ENCODE data around the gene TBXAS1. TPM values are rescaled to one million over a fixed set of nuclear protein-coding genes. Genes with fewer than 3 reads are reported as not detected.

Gene TBXAS1
- total RNA-seq, 1 experiment from 2014 or later: 2.2 TPM

GRCh38 chr7:140054751-140055150 lies 225.7 kb downstream of the TBXAS1 start:
- Histone ChIP-seq H3K9me2 (ENCODE audit: insufficient read depth) (no peaks in the 10 kb centered on the region), H3F3A (ENCODE audit: insufficient read depth, low read depth) (peaks cover 5% of the 10 kb centered on the region; the same call in 1 of the 2 replicates), H3K36me3 (ENCODE audit: low read depth) (no peaks in the 10 kb centered on the region), H3K4me1 (replicated peaks; ENCODE audit: insufficient read depth) (peaks cover 15% of the 10 kb centered on the region), H3K4me2 (no peak overlapping the region), H3K9me3 (ENCODE audit: insufficient read depth, low read depth) (no peaks in the 10 kb centered on the region), H3K4me3 (no peak overlapping the region), H3K27me3 (ENCODE audit: insufficient read depth, low read depth) (no peaks in the 10 kb centered on the region), H4K20me1 (ENCODE audit: insufficient read depth) (no peaks in the 10 kb centered on the region), H3K27ac (no peak overlapping the region), H2AFZ (no peak overlapping the region), H3K79me2 (ENCODE audit: low read depth) (0 out of 2 replicates have a peak, but pooled peaks cover 4% of the 10 kb centered on the region)
- no TSS peak for BruUV-seq (replicated peaks)
- DNase-seq: no peak
- ChIA-PET POLR2A (ENCODE audit: unreplicated experiment) (no interaction called here), CTCF (no interaction called here)
- intact Hi-C loops (cut with micrococcal nuclease; ENCODE audit: unreplicated experiment): no loop called here
- TF ChIP-seq EZH2 (IDR thresholded peaks at IDR 0.05; ENCODE audit: low read depth) (no peak), CTCF (conservative IDR thresholded peaks at IDR 0.05) (no peak)

- H3K79me2 ChIP-seq (ENCODE audit: low read depth): peaks cover 7% of the 10 kb centered on the region; the same call in 1 of the 2 replicates
- H4K20me1 ChIP-seq (ENCODE audit: insufficient read depth): no peaks in the 10 kb centered on the region
- CTCF ChIA-PET: no interaction called here
- intact Hi-C loops (cut with micrococcal nuclease; ENCODE audit: unreplicated experiment): no loop called here
- H2AFZ ChIP-seq: no peak overlapping the region
- POLR2A ChIA-PET (ENCODE audit: unreplicated experiment): no interaction called here
- BruUV-seq (replicated peaks): no TSS peak
- H3F3A ChIP-seq (ENCODE audit: insufficient read depth, low read depth): peaks cover 8% of the 10 kb centered on the region; the same call in 1 of the 2 replicates
- no peaks in the 10 kb centered on the region for H3K9me2 ChIP-seq (ENCODE audit: insufficient read depth)
- no peak for DNase-seq
- H3K27me3 ChIP-seq (ENCODE audit: insufficient read depth, low read depth): no peaks in the 10 kb centered on the region
- H3K4me1 ChIP-seq (replicated peaks; ENCODE audit: insufficient read depth): peaks cover 23% of the 10 kb centered on the region
- no peaks in the 10 kb centered on the region for H3K9me3 ChIP-seq (ENCODE audit: insufficient read depth, low read depth)
- TF ChIP-seq CTCF (conservative IDR thresholded peaks at IDR 0.05) (no peak), EZH2 (IDR thresholded peaks at IDR 0.05; ENCODE audit: low read depth) (no peak)
- no peak overlapping the region for H3K4me2 ChIP-seq
- no peak overlapping the region for H3K27ac ChIP-seq
- no peaks in the 10 kb centered on the region for H3K36me3 ChIP-seq (ENCODE audit: low read depth)
- no peak overlapping the region for H3K4me3 ChIP-seq
Measured at GRCh38 chr7:140055833-140056232, 226.8 kb downstream of the TBXAS1 start.

- DNase-seq: no peak
- BruUV-seq (replicated peaks): no TSS peak
- no peaks in the 10 kb centered on the region for H3K9me3 ChIP-seq (ENCODE audit: insufficient read depth, low read depth)
- H2AFZ ChIP-seq: no peak overlapping the region
- no peak for TF ChIP-seq EZH2 (IDR thresholded peaks at IDR 0.05; ENCODE audit: low read depth)
- TF ChIP-seq CTCF (conservative IDR thresholded peaks at IDR 0.05): no peak
- POLR2A ChIA-PET (ENCODE audit: unreplicated experiment): no interaction called here
- H3K36me3 ChIP-seq (ENCODE audit: low read depth): no peaks in the 10 kb centered on the region
- CTCF ChIA-PET: no interaction called here
- H3K9me2 ChIP-seq (ENCODE audit: insufficient read depth): no peaks in the 10 kb centered on the region
- H3K27ac ChIP-seq: no peak overlapping the region
- no peak overlapping the region for H3K4me2 ChIP-seq
- peaks cover 8% of the 10 kb centered on the region; the same call in 1 of the 2 replicates for H3F3A ChIP-seq (ENCODE audit: insufficient read depth, low read depth)
- H3K79me2 ChIP-seq (ENCODE audit: low read depth): peaks cover 12% of the 10 kb centered on the region
- peaks cover 31% of the 10 kb centered on the region for H3K4me1 ChIP-seq (replicated peaks; ENCODE audit: insufficient read depth)
- H3K4me3 ChIP-seq: no peak overlapping the region
- no peaks in the 10 kb centered on the region for H3K27me3 ChIP-seq (ENCODE audit: insufficient read depth, low read depth)
- intact Hi-C loops (cut with micrococcal nuclease; ENCODE audit: unreplicated experiment): no loop called here
- no peaks in the 10 kb centered on the region for H4K20me1 ChIP-seq (ENCODE audit: insufficient read depth)
Measured at GRCh38 chr7:140056431-140057142, 227.5 kb downstream of the TBXAS1 start.
